HG02943 (cell line): Measurements from ENCODE around the gene CLN6.
"Not testable (repeated sequence)": the region's sequence is repeated elsewhere in the genome, so short reads cannot be mapped to it uniquely, and the experiment has no call there.

Source experiments
- ATAC-seq: cut with Tn5 transposase; IDR thresholded peaks from one replicate; pipeline ENCODE4 v1.9.1; 2021; ENCODE audit warnings: mild to moderate bottlenecking, low read depth, moderate library complexity; ENCODE audit not compliant: unreplicated experiment

CLN6 gene

DNA sequence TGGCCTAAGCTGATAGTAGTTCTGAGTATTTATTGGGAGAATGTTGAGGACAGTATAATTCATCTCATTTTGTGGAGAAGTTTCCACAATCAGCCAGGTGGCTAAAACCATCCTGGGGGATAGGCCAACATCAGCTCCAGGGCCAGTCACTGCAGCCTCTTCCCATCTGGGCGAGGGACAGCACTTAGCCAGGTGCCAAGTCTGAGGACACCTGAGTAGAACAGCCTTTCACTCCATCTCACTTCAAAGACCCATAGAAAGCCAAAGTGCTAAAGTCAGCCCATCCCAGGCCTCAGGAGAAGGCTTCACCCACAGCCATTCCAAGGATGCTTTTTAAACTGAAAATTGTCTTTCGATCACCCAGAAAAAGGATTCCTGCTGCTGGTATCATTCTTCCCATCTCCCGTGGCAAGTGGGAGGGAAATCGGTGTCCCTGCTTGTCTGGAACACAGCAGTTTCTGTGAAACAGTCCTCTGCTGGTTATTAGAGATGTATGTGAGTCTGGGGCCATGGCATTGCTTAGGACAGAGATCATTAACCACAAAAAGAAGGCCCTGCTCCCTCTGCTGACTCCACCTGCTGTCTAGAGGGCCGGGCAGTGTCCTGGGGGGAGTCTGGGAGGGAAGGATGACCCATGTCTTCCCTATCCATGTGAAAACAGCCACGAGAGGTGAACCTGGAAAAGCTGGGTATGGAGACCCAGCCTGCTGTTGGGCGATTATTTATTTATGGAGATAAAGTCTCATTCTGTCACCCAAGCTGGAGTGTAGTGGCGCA is 34.0 kb downstream of the CLN6 start:
- no peak for ATAC-seq

DNA sequence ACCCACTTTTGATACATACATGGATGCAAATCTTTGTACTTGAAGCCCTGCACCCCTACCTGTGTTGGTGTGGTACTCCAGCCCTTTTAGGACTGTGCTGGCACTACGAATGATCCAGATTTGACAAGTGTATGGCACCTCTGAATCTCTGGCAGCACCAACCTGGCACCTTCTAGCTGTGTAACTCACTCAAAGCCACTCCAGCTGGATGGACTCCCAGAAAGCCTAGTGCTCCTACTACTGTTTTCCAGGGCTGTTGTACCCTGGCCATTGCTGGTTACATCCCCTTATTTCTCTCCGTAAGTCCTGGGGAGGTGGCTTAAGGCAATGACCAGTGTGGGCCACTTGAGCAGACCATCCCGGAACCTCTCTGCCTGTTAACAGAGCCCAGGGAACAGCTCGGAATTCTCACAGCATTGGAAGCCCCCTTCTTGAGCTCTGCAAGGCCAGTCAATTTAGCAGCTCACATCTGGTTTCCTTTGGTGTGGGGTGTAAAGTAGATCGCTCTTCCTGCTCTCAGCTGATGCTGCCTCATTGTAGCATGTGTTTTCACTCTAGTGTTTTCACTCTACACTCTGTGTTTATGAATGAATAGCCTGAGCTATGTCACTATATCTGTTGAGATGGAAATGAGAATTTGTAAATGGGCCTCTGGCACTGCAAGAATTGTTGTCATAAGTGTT is 36.6 kb downstream of the CLN6 start:
- no peak for ATAC-seq

DNA sequence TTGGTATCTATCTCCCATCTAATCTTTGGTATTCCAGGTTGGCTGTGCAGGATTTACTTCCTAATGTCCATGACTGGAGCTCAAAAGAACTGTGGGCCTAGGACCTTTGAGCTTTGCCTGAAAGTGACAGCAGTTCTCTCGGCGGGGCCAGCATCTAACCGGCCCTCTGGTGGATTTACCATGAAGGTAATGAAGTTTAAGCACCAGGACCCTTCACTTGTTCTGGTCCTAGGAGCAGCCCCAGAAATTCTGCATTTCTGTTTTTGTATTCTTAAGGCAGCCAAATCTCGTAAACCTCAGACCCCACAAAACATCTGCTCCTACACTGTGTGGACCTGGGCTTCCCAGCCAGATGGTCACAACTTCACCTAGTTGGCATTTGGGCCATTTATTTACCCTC is 37.4 kb downstream of the CLN6 start:
- no peak for ATAC-seq

DNA sequence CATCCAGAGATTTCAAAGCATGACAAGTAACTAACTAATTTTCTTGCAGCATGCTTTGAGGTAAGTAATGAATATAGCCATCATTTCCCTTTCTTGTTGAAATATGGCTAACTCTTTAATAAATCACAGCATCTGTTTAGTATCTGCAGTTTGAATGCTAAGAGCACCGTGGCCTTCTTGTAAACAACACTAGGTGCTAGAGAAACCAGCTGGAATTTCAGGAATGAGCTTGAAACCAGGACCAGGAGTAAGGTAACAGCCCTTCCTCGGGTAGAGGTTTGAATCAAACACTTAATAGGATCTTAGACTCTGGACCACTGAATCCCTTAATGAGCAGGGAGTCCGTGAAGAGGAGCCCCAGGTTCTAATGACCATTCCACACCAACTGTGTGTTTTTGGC is 38.0 kb downstream of the CLN6 start:
- ATAC-seq = no peak

DNA sequence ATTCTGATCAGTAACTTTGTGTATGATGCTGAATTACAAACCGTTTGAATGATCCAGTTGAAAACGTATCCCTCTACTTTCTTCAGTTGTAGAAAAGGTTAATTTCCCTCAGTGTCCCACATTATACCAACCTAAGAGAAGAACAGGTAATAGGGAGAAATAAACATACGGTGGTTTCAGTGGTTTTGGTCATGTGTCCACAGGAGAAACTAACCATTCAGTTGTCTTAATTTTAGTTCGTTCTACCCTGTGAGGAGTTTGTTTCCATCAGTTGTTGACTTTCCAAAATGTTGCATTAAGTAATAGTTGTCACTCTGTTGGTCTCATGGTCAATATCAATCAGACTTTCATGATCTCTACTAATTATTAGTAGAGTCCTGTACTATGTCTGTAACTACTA is 39.5 kb downstream of the CLN6 start:
- ATAC-seq = no peak

DNA sequence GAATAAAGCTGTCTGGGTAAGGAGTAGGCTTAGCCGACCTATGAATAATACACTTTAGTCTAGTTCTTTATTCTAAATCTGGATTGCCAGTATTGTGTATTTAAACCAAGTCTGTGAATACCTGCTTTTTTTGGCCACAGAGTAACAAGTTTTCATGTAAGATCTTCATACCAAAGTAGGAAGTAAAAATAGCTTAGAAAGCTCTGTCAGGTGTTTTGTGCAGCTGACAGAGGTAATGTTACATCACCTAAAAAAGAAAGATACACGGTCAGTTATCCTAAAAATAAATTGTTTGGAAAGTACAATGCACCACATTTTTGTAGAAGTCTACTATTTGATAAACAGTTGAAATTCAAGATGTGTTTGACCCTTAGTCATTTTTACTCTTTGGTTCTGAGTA is 40.9 kb downstream of the CLN6 start:
- no peak for ATAC-seq

DNA sequence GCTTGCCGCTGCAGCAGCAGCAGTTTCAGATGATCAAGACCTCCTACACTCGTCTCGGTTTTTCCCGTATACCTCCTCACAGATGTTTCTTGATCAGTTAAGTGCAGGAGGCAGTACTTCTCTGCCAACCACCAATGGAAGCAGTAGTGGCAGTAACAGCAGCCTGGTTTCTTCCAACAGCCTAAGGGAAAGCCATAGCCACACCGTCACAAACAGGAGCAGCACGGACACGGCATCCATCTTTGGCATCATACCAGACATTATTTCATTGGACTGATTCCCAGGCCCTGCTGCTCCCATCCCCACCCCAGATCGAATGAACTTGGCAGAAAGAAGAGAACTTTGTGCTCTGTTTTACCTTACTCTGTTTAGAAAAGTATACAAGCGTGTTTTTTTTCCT is 42.0 kb downstream of the CLN6 start:
- ATAC-seq = no peak

DNA sequence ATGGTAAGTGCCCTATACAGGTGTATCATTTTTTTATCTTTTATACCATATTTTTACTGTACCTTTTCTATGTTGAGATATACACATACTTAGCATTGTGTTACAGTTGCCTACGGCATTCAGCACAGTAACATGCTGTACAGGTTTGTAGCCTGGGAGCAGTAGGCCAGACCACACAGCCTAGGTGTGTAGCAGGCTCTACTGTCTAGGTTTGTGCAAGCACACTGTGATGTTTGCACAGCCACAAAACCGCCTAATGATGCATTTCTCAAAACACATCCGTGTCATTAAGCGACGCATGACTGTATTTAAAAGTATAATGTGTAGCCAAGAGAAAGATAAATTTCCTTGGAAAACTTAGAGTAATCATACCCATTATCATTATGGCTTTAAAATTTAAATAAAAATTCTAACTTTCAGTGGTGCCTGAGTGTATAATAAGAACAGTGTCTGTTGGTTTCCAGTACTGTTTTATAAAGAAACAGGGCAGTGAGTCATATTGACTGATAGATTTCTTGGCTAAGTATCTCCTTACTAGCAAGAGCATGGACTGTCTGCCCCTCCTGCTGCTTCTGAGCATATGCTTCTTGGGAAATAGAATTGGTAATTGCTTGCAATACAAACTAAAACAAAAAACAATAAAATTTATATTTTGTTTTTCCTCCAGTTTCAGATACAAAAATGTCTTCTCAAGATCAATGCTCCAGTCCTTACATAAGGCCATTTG is 42.7 kb downstream of the CLN6 start:
- no peak for ATAC-seq

DNA sequence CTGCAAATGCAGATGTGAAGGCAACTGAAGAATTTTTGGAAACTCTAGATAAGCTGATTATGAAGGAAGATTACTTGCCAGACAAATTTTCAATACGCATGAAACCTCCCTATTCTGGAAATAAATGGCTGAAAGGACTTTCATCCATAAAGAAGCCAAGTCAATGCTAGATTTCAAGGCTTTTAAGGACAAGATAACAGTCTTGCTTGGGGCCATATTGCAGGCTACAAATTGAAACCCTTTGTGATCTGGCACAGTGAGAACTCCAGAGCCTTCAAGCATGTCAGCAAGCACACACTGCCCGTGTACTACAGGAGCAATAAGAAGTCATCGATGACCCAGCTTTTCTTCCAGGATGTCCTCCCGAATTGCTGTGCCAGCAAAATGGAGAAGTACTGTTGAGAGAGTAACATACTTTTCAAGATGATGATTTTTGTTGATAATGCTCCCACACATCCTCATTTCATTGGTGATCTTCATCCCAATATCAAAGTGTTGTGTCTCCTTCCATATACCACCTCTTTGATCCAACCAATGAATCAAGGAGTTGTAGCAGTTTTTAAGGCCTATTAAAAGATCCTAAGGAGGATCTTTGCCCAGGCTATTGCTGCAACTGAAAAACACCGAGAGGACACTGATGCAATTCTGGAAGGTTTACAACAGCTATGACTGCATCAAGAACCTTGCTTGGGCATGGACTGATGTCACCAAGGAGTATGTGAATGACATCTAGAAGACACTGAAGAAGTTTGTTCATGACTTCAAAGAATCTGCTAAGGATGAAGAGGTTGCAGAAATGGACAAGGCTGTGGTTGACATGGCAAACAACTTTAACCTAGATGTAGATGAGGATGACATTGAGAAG is 44.7 kb downstream of the CLN6 start:
- no peak for ATAC-seq

DNA sequence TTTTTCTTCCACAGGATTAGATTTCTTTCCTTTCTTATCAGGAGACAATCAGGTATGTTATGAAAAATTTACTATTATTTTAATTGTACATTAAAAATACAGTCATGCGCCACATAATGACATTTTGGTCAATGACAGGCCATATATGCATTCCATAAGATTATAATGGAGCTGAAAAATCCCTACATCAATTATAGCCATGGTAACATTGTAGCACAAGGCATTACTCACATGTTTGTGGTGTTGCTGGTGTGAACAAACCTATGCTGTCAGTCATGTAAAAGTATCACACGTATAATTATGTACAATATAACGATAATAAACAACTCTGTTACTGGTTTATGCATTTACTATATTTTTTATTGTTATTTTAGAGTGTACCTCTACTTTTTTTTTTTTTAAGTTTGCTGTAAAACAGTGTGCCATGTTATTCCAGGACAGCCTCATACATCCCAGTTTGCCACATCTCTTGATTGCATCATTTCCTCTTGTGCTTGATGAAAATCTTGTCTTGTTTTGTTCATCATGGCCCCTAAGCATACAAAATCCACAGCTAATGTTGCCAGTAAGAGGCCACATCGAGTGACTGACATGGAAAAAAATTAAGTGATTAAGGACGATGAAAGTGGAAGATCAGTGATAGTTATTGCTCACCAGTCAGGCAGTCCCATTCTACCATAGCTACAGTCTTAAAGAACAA is 45.8 kb downstream of the CLN6 start:
- no peak for ATAC-seq

DNA sequence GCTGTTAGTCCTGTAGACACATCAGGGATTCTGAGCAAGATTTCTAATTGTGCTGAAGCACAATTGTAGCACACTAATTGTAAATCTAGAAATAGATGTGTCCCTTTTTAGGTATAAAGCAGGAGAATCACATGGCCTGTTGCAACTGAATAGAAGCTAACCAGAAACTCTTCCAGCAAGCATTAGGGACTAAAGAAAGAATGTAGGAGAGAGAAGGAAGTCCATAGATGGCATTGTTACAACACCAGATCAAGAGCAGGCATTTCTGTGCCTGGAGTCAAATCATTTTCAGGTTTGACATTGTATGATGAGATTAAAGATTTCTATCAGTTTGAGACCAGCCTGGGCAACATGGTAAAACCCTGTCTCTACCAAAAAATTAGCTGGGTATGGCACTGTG is 51.8 kb downstream of the CLN6 start:
- no peak for ATAC-seq

DNA sequence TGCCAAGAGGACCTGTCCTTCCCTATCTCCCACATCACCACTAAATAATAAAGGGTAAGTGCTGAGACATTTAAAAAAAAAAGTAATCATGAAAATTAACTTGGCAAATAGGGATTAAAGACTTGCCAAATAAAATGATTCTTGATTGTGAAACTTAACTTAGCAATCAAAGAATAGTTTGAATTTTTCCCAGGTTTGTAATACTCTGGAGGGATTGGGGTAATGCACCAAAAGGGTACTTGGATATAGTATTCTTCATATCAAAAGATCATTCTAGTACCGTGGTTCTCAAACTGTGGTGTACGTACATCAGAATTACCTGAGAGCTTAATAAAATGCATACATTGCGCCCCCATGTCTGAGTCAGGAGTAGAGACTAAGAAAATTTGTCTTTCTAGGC is 52.9 kb downstream of the CLN6 start:
- no peak for ATAC-seq

DNA sequence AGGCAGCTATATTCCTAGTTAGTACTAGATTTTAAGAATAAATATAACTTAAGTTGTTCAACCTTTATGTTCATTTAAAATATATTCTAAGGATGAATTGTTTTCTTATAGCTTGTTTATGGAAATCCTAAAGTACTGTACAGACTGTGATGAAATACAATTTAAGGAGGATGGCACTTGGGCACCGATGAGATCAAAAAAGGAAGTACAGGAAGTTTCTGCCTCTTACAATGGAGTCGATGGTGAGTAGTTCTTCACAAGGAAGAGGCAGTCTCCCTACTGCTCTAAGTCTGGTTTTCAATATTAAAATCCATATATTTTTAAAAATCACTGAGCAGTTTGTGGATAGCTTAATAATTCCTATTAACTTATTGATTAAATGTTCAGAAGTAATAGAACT is 54.0 kb downstream of the CLN6 start:
- ATAC-seq = no peak

DNA sequence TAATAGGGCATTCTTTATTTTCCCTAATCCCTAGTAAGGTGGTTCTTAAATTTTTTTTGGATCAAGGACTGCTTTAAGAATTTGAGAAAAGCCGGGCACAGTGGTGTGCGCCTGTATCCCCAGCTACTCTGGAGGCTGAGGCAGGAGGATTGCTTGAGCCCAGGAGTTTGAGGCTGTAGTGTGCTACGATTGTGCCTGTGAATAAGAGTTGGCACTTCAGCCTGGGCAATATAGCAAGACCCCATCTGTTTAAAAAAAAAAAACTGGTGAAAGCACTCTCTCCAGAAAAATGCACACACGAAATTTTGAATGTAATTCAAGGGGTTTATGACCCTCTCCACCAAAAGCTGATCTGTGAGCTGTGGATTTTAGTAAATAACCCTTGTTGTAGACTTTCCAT is 56.4 kb downstream of the CLN6 start:
- ATAC-seq = no peak

DNA sequence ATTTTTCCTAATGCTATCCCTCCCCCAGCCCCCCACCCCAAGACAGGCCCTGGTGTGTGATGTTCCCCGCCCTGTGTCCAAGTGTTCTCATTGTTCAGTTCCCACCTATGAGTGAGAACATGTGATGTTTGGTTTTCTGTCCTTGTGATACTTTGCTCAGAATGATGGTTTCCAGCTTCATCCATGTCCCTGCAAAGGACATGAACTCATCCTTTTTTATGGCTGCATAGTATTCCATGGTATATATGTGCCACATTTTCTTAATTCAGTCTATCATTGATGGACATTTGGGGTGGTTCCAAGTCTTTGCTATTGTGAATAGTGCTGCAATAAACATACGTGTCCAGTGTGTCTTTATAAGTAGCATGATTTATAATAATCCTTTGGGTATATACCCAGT is 57.5 kb downstream of the CLN6 start:
- ATAC-seq = not testable (repeated sequence)

DNA sequence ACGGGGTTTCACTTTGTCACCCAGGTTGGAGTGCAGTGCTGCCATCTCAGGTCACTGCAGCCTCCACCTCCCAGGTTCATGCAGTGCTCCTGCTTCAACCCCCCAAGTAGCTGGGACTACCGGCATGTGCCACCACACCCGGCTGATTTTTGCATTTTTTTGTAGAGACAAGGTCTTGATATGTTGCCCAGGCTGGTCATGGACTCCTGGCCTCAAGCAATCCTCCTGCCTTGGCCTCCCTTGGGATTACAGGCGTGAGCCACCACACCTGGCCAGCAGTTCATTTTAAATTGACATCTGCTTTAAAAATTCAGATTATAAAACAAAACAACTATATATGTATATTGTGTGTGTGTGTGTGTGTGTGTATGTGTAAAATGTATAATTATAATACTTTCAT is 62.7 kb downstream of the CLN6 start:
- ATAC-seq = no peak

DNA sequence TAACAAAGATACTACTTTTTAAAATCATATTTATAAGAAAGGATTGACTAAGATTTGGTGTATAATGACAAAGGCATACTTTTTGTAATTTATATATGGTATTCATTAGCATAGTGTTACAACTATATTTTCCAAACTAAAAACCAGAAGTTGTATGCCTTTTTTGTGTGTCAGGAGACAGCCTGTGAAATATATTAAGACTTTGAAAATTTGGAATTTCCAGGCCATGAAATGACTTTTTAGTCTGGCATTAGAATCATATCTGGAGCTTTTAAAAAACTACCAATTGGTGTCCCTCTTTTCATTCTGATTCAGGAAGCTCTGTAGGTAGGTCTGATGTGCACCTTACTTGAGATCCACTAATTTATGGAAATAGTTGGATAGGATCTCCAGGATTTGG is 66.3 kb downstream of the CLN6 start:
- no peak for ATAC-seq

DNA sequence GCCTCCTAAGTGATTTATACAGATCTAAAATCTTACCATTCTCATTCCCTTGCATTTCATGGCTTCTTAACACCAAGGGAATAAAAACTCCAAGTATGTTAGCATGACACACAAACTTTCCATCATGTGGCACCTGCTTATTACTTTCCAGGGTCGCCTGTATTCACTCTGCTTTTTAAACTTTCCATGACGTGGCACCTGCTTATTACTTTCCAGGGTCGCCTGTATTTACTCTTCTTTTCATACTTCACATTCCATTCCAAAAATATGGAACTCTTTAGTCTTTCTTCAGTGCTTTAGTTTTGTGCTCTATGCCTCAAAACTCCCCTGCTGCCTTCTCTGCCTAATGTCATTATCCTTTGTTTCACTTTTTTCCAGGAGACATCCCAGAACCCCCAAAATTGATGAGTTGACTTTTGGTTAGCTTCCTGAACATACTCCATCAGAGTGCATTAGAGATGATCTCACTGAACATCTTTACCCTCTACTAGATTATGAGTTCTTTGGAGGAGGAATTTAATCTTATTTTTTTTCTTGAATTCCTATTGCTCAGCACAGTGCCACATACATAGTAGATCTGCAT is 71.4 kb downstream of the CLN6 start:
- ATAC-seq = no peak

DNA sequence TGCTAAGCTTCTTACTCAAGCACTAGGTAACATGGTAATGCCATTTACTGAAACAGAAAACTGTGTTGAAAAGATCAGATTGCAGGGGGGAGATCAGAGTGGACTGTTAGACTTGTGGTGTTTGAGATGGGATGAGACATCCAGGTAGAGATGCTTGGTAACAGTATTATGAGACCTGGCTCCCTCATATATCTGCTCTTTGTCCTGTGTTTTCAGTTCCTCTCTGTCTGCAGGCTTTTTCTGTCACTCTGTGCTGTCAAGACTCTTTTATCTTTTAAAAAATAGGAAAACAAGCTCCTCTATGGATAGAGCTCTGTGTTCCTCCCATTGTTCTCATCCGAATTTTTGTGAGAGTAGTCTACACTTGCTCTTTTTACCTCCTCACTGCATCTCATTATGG is 72.5 kb downstream of the CLN6 start:
- no peak for ATAC-seq
